SJSA1 (cell line): ENCODE data around the gene TTC28. TPM values are rescaled to one million over a fixed set of nuclear protein-coding genes. Genes with fewer than 3 reads are reported as not detected.

Experiments
- DNase-seq, 2 experiments: peaks; one replicate each; pipeline ENCODE4 v3.0.0-alpha.2; 2015 to 2020; ENCODE audit warnings: low spot score in 2 of 2, low read depth in 1 of 2
- H3K27ac ChIP-seq: fragments of 250-450 bp; sonication (Bioruptor Pico); 2 replicates; pipeline ENCODE4 v1.5.1; 2020; ENCODE audit warnings: mild to moderate bottlenecking, moderate library complexity
- H3K27me3 ChIP-seq: fragments of 250-450 bp; sonication (Bioruptor Pico); replicated peaks from 2 replicates; pipeline ENCODE4 v1.5.1; 2020; ENCODE audit warnings: mild to moderate bottlenecking, moderate library complexity
- H3K36me3 ChIP-seq: fragments of 250-450 bp; sonication (Bioruptor Pico); 2 replicates; pipeline ENCODE4 v1.5.1; 2020; ENCODE audit warnings: mild to moderate bottlenecking
- H3K4me1 ChIP-seq: fragments of 250-450 bp; sonication (Bioruptor Pico); replicated peaks from 2 replicates; pipeline ENCODE4 v1.6.1; 2021; ENCODE audit warnings: mild to moderate bottlenecking
- H3K4me3 ChIP-seq: fragments of 250-450 bp; sonication (Bioruptor Pico); 2 replicates; pipeline ENCODE4 v1.5.1; 2020; ENCODE audit warnings: mild to moderate bottlenecking
- H3K9me3 ChIP-seq: fragments of 250-450 bp; sonication (Bioruptor Pico); replicated peaks from 2 replicates; pipeline ENCODE4 v1.5.1; 2020; ENCODE audit warnings: mild to moderate bottlenecking
- total RNA-seq: library from RNA; depleted of rRNA; stranded (reverse); fragments of >200 nt; shearing (Covaris generic); gene quantifications from 2 replicates; pipeline ENCODE4 v1.2.3, GENCODE V29; 2014

Gene TTC28
- total RNA-seq, 1 experiment from 2014 or later = 9.7 TPM

DNA sequence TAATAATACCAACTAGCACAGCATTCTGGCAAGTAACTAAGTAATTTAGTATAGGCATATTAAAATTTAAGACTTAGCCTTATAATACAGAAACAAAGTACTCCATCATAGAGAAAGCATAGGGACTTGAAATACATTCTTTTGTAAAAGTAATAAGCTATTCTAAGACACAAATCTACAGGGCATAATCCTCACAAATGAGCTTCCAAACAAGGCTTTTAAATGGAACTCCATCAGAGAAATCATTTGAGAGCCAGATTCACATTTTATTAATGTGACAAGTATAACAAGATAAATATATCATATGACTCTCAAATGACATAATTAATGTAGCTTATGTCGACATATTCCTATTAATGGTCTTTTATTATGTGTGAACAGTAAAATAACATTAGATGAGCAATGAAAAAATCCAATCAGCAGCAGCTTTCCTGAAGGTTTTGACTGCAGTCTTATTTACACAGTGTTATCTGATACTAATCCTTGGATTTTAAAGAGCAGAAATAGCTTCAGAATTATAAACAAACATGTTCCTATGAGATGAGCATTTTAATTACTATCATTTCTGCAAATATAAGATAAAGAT lies 241.4 kb downstream of the TTC28 start:
- no peaks in the 10 kb centered on the region for H3K36me3 ChIP-seq
- peaks cover 11% of the 10 kb centered on the region for H3K4me1 ChIP-seq
- no peak overlapping the region for H3K4me3 ChIP-seq
- H3K27ac ChIP-seq = no peak overlapping the region
- no peaks in the 10 kb centered on the region; the same call in none of the 2 replicates for H3K27me3 ChIP-seq
- DNase-seq = no peak
- no peaks in the 10 kb centered on the region for H3K9me3 ChIP-seq

DNA sequence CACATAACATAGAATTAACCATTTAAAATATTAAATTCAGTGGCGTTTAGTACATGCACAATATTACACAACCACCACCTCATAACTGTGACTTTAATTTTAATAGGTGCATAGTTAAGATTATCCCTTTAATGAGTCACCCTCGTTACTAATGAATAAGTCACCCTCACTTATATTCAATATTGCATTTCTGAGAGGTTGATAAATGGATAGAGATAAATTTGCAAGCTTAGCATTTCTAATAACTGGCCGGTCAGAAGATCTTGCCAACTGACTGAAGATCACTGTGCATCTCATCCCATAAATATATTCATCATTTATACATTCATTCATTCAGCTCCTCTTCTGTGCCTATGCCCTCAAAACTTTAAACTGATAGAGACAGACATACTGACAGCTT lies 243.7 kb downstream of the TTC28 start:
- no peaks in the 10 kb centered on the region for H3K36me3 ChIP-seq
- peaks cover 4% of the 10 kb centered on the region; the same call in 1 of the 2 replicates for H3K27me3 ChIP-seq
- no peak overlapping the region for H3K27ac ChIP-seq
- H3K4me1 ChIP-seq = no peaks in the 10 kb centered on the region
- no peak overlapping the region for H3K4me3 ChIP-seq
- DNase-seq = no peak
- no peaks in the 10 kb centered on the region for H3K9me3 ChIP-seq

DNA sequence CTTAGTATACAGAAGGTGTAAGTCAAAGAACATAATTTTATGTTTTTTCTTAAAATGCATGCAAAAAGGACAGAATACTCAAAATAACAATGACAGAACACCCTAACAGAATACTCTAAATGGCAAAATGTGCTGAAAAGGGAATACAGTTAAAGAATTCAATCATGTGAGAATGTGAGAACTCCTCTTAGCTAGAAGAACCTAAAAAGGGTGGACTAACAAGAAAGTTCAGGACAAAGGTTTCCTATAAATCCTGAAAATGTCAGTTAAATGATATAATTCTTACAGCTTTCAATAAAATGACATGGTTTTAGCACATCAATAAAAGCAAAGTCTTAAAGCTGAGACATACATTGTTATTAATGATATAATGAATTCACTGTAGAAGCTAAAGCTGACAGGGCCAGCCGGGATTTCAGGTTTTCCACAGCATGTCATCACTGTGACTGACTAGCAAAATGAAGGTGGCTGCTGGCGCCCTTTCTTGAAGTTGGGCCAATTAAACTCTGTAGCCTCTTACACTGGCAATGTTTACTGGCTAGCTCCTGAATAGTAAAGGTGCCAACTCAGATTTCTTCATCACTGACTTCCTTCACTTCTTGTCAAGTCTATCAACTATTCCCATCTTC lies 244.4 kb downstream of the TTC28 start:
- no peak overlapping the region for H3K4me3 ChIP-seq
- H3K9me3 ChIP-seq = no peaks in the 10 kb centered on the region
- H3K4me1 ChIP-seq = no peaks in the 10 kb centered on the region
- no peak overlapping the region for H3K27ac ChIP-seq
- H3K27me3 ChIP-seq = peaks cover 6% of the 10 kb centered on the region; the same call in 1 of the 2 replicates
- DNase-seq = no peak
- H3K36me3 ChIP-seq = no peaks in the 10 kb centered on the region

DNA sequence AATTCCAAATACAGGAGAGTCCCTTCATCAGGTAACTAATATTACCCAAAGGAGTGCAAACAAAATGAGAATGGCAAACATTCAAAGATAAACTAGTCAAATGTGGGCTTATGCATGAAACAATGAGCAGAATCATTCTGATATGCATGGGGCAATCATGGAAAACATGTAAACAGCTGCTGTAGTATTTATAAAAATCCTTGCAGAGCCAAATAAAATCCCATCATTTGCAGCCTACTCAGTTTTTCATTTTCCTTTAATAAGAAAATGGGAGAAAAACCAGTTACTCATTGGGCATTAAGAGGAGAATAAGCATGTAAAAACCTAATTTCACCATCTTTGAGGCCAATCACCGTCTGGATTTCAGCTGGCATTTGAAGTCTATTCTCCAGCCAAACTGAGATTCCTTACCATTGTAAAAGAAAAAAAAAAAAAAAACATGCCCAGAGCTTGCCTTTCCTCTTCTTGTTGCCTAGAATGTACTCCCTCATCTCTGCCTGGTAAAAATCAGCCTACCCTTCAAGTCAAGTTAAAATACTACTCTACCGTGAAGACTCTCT lies 249.1 kb downstream of the TTC28 start:
- DNase-seq = no peak
- no peaks in the 10 kb centered on the region for H3K9me3 ChIP-seq
- no peak overlapping the region for H3K4me3 ChIP-seq
- H3K36me3 ChIP-seq = no peaks in the 10 kb centered on the region
- peaks cover 7% of the 10 kb centered on the region for H3K4me1 ChIP-seq
- peaks cover 12% of the 10 kb centered on the region for H3K27me3 ChIP-seq
- no peak overlapping the region for H3K27ac ChIP-seq

DNA sequence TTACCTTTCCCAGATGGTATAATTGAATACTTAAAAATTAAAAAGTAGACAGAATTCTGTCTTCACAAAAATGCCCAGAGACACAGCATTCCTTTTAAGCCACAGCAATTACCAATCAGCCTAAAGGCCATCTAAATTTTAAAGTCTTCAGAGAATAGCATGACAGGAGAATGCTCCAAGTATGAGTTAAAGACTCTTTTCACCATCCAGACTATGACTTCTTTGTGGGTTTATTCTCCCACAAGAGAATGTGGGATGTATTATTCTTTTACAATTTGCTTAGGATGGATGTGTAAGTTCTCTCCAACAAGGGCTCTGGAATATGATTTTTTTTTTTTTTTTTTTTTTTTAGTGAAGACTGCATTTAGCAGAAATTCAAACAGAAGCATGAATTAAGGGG lies 249.9 kb downstream of the TTC28 start:
- no peak for DNase-seq
- Histone ChIP-seq H3K27ac (no peak overlapping the region), H3K4me1 (peaks cover 15% of the 10 kb centered on the region), H3K4me3 (no peak overlapping the region), H3K27me3 (peaks cover 12% of the 10 kb centered on the region), H3K9me3 (no peaks in the 10 kb centered on the region), H3K36me3 (no peaks in the 10 kb centered on the region)

- Histone ChIP-seq H3K36me3 (no peaks in the 10 kb centered on the region), H3K4me1 (peaks cover 19% of the 10 kb centered on the region), H3K4me3 (no peak overlapping the region), H3K27ac (no peak overlapping the region), H3K9me3 (no peaks in the 10 kb centered on the region), H3K27me3 (peaks cover 18% of the 10 kb centered on the region)
- no peak for DNase-seq
Measured at GRCh38 chr22:28428271-28428670, 251.4 kb downstream of the TTC28 start.

- no peak overlapping the region for H3K27ac ChIP-seq
- no peaks in the 10 kb centered on the region for H3K9me3 ChIP-seq
- no peaks in the 10 kb centered on the region for H3K36me3 ChIP-seq
- peaks cover 14% of the 10 kb centered on the region for H3K27me3 ChIP-seq
- peaks cover 19% of the 10 kb centered on the region for H3K4me1 ChIP-seq
- no peak for DNase-seq
- no peak overlapping the region for H3K4me3 ChIP-seq
Measured at GRCh38 chr22:28426346-28427132, 253.1 kb downstream of the TTC28 start.

DNA sequence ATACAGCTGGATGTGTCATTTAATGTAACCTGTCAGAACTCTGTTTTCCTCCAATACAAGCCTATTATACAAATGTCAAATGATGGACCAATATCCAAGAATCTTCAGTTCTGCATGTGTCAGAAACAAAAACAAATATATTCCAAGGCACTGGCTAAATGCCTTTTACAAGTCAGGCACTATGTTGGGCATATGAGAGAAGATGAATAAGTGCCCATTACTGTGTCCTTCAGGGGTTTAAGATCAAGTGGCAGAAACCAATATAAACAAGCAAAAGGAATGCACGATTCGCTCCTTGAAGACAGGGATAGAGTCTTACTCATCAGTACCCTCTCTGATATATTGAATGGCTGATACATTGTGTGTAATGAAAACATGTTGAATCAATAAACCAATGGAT lies 254.4 kb downstream of the TTC28 start:
- Histone ChIP-seq H3K4me1 (peaks cover 19% of the 10 kb centered on the region), H3K36me3 (no peaks in the 10 kb centered on the region), H3K27me3 (peaks cover 12% of the 10 kb centered on the region), H3K4me3 (no peak overlapping the region), H3K27ac (no peak overlapping the region), H3K9me3 (no peaks in the 10 kb centered on the region)
- DNase-seq = no peak

DNA sequence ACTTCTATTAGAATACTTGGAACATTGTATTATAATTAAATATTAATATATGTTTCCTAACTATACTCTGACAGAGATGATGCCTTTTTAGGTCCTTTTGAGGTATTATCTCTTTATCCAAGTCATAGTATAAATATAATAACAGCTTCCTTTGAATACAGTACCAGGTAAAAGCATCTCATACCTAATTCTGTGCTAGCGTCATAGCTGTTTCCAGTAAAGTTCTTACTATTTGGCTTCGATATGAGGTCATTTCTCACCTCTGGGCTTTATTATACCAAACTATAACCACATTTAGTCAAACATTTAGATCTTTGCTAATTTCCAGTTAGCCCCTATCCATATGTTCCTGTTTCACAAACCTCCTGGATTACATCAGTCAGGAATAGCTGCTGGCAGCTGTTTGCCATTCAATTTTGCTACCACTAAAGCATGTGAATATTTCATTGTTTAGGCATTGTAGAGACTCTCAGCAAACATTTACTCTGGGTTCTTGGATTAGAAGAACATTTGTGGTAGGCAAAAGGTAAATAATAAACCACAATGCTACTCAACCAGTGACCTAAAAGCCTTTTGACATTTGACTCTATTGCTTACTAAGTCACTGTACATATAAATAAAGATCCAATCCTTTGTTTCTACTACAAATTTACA lies 255.1 kb downstream of the TTC28 start:
- peaks cover 19% of the 10 kb centered on the region for H3K27me3 ChIP-seq
- H3K4me1 ChIP-seq = peaks cover 19% of the 10 kb centered on the region
- H3K36me3 ChIP-seq = no peaks in the 10 kb centered on the region
- H3K27ac ChIP-seq = no peak overlapping the region
- DNase-seq = peak in 1 of 2 experiments; percentile 64
- no peak overlapping the region for H3K4me3 ChIP-seq
- no peaks in the 10 kb centered on the region for H3K9me3 ChIP-seq

DNA sequence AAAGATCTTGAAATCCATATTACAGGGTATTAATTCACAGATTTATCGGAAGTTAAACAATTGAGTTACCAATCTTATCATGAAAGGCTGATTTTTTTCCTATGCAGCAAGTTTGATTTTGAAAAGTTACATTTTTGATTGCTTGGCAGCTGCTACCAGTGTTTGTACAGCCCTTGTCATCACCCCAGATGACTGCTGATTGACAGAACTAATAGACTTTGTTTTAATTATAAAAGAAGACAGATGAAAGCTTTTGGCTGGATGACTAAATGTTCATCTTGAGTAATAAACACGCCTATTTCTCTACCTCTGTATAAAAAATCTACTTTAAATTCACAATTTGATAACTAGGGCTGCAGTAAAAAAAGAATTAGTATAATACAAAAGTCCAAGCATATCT lies 259.7 kb downstream of the TTC28 start:
- peaks cover 36% of the 10 kb centered on the region for H3K27me3 ChIP-seq
- H3K4me3 ChIP-seq = no peak overlapping the region
- H3K9me3 ChIP-seq = no peaks in the 10 kb centered on the region
- no peak overlapping the region for H3K27ac ChIP-seq
- peaks cover 6% of the 10 kb centered on the region for H3K4me1 ChIP-seq
- no peaks in the 10 kb centered on the region for H3K36me3 ChIP-seq
- DNase-seq = no peak

DNA sequence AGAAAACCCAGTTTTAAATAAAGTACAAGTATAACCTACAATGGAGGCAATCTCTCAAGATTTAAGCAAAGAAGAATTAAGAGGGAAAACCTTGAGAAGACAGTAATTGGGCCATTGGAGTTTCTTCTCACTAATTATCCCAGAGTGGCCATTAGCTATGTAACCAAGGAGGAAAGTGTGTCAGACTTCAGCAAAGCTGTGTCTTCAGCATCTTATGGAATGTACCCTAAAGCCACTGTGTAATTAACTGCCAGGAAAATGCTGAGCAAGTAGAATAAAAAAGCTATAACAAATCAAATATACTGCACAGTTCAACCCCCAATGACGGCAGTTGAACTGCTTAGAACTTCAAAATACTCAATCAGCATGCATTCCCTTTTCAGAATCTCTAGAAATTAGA lies 261.6 kb downstream of the TTC28 start:
- Histone ChIP-seq H3K27me3 (peaks cover 30% of the 10 kb centered on the region), H3K27ac (no peak overlapping the region), H3K4me3 (no peak overlapping the region), H3K9me3 (no peaks in the 10 kb centered on the region), H3K36me3 (no peaks in the 10 kb centered on the region), H3K4me1 (no peaks in the 10 kb centered on the region)
- no peak for DNase-seq

DNA sequence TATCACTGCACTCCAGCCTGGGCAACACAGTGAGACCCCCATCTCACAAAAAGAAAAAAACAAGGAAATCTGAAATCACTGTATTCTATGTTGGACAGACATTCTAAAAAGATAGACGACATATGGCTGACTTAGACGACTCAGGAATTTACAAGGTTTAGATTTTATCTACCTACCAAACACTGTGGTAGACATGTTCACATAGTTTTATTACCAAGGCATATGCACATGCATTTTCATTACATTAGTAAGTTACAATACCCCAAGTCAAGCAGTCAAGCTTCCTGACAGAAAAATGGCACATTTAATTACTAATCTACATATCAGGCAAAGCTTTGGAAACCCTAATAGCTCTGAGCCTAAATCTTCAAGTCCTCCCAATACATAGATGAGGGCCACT lies 262.2 kb downstream of the TTC28 start:
- H3K27me3 ChIP-seq = peaks cover 30% of the 10 kb centered on the region
- H3K4me3 ChIP-seq = no peak overlapping the region
- H3K36me3 ChIP-seq = no peaks in the 10 kb centered on the region
- H3K27ac ChIP-seq = no peak overlapping the region
- H3K4me1 ChIP-seq = no peaks in the 10 kb centered on the region
- DNase-seq = no peak
- no peaks in the 10 kb centered on the region for H3K9me3 ChIP-seq

- Histone ChIP-seq H3K27ac (no peak overlapping the region), H3K4me1 (peaks cover 5% of the 10 kb centered on the region), H3K4me3 (no peak overlapping the region), H3K9me3 (no peaks in the 10 kb centered on the region), H3K36me3 (no peaks in the 10 kb centered on the region), H3K27me3 (peaks cover 26% of the 10 kb centered on the region)
- DNase-seq = no peak
Measured at GRCh38 chr22:28414913-28415312, 264.7 kb downstream of the TTC28 start.
